Stimulated activated CD8-positive, alpha-beta memory T cell treated with anti-CD3 and anti-CD28 coated beads, Interleukin-15, amount 100 ng/mL, for 1 hour (primary cell): Measurements from ENCODE around the gene CHST10.
A peak's percentile ranks its signal among the peaks of the same experiment; 100 is the strongest.
"Not testable (repeated sequence)": the region's sequence is repeated elsewhere in the genome, so short reads cannot be mapped to it uniquely, and the experiment has no call there.

Experiments used
- DNase-seq: peaks from one replicate; pipeline ENCODE4 v3.0.0-alpha.2; 2020; ENCODE audit warnings: low read depth

CHST10 gene

DNA sequence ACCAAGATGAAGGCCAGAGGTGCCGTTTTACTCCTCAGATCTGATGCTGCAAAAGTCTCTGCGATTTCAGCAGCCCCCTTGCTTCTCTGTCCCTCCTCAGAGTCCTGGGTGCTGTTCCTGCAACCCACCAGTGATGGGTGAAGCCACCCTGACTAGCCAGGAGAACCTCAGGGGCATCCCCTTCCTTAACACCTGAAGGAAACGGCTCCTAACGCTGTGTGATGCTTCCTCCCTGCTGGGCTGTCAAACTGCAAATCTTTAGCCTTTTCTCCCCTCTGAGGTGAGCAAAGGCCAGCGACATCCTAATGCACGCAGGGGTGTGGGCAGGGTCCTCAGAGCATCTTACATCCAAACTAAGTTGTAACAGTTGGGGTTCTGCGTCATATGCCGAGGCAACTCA is 24.8 kb downstream of the CHST10 start:
- DNase-seq = no peak

DNA sequence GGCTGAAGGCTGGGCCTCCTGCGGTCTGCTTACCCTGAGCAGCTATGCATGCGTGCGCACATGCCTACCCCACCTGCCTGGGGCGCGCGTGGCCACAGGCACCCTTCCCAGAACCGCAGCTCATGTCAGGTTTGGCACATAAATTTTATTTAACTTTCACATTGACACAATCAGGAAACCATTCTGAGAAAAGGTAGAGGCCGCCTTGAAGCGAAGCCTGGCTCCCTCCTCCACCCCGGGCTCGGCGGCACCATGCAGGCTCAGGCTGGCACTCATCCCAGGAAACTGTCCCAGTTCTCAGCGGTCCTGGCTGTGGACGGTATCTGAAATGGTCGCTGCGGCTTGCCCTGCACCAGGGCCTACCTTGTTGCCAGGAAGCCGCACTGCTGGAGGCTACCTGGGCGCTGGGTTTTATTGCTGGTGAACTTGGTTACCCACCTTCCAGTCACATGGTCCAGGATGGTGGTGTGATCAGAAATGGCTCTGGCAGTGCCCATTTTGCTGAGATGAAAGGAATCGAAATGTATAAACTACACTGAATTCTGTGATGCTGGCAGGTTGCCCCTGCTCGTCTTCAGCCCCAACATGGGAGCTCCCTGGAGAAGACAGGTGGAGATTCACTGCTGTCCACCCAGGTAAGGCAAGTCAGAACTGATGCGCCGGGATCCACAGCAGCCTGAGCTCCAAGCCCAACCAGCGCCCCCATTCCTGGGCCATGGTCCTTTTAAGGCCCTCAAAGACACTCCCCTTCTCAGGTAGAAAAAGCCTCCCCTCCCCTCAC is 25.5 kb downstream of the CHST10 start:
- DNase-seq = no peak

DNA sequence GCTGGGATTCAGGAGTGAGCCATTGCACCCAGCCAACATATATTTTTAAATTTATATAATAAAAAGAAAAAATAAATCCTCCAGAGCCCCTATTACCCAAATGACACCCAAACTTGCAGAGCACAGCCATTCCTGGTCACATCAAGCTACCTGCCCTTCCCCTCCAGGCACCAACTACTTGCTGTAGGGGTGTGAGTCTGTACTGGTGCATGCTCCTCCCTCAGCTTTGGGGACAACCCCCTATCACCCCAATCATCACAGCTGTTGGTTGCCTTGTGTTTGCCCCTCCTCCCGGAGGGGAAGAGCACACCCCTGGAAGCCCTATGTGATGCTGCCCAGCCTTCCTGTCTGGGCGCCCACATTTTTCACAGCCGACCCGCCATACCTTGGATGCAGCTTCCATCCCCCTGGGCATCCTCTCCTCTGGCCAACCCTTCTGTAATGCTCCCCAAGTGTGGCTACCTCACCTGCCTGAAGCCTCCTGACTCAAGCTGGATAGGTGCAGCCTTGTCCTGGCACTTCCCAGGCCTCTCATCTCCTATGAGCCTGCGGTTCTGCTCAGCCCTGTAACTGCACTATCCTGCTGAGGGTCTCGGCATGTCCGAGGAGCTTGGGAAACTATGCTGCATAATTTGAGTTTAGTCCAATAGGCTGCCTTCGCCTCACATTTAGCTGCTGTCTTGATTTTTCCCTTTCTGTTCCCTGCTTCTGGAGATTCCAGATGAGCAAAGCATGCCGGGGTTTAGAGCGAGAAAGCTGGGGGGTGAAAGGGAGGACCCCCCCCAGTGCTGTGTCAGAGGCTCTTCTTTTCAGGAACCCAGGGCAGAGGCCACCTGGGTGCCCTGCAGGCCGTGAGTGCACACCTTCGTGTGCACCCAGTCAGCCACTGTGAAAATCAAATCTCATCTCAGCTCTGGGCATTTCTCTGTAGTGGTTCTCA is 27.2 kb downstream of the CHST10 start:
- DNase-seq = no peak

DNA sequence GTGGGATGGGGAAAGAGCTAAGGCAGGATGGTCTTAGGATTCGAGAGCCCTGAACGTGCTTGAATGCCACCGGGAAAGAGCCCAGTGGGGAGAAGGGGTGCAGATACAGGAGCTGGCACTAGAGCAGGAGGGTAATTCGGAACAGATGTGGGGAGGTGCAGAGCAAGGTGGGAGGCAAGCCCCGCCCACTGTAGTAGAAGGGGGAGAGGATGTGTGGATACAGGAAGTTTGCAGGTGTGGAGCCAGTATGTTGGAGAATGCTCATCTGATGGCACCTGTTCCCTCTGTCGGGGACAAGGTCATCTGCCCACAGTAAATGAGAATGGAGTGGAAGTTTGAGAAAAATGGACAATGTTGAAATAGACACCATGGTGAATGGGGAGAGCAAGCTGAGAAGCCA is 28.8 kb downstream of the CHST10 start:
- DNase-seq = no peak

DNA sequence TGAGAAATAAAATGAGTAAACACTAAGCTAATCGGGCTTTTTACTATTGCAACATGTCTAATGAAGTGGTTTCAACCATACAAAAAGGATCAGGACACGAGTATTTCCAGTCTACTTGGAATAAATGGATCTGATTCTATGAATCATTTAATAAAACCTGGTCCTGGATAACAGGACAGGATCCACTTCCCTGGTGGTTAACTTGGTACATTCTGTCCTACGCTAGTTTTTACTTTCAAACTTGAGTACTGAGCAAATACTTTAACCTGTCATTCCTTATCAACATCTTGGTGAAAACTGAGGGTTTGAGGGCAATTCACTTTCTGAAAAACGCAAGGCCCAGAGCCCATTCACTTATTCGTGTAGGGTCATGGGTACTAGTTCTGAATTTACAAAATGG is 33.5 kb downstream of the CHST10 start:
- no peak for DNase-seq

DNA sequence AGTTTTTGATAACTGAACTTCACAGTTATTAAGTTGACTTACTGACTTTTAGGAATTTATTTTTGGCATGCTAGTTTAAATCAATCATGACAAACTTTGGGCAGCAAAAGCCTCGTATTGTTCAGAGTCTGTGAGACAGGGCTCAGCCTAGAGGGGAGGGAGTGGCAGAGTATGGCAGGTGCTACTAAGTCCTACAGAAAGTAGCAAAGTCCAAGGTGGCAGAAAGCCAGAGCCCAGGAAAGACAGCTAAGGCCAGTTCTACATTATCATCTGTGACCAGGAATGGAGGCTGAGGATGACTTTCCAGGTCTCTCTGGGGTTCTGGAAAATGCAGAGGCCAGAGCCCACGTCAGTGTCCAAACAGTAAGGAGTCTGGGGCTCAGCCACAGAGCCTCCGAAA is 34.2 kb downstream of the CHST10 start:
- DNase-seq = no peak

DNA sequence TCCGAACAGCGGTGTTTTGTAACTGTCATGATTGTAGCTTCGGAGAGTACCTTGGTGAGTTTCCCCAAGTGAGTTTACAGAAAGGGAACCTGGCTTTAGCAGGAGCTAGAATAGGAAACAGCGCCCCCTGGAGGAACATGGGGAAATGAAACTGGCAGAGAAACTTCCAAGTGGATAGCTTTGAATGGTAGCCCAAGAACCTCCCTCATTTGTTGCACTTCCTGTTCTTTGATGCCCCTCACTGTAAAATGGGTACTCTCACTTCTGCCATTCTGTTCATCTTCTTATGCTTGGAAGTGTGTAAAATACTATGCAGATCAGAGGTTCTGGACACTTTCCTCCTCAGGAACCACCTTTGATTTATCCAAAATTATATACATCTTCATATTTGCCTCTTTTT is 36.2 kb downstream of the CHST10 start:
- peak; percentile 66 for DNase-seq

DNA sequence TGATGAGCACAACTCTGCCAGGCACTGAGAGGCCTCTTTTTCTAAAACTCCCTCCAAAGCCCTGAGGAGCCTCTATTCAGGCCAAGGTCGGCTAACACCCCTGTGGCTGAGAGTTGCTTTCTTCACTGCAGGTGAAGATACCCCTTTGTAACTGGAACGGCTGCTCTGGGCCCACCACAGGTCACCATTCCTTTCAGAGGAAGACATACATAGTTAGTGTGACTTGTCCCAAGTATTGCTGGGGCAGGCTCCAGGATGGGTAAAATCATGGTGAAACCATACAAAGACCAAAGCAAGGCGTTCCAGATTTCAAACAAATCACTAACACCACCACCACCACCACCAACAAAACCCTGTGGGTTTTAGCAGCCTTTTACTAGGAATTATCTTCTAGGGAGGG is 36.8 kb downstream of the CHST10 start:
- DNase-seq = no peak

DNA sequence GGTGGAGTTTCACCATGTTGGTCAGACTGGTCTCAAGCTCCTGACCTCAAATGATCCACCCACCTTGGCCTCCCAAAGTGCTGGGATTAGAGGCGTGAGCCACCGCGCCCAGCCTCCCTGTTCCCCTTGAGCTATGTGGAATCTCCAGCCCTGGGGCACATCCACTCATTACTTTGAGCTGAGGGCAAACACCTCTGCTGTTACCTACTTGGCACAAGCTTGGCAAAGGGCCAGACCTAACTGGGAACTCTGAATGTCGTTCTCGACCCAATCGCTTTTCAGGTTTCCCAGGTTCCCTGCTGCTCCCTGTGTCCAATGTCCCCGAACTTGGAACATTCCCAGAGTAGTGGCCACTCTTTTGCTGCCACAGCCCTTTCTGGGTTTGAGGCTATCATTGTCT is 40.6 kb downstream of the CHST10 start:
- no peak for DNase-seq

DNA sequence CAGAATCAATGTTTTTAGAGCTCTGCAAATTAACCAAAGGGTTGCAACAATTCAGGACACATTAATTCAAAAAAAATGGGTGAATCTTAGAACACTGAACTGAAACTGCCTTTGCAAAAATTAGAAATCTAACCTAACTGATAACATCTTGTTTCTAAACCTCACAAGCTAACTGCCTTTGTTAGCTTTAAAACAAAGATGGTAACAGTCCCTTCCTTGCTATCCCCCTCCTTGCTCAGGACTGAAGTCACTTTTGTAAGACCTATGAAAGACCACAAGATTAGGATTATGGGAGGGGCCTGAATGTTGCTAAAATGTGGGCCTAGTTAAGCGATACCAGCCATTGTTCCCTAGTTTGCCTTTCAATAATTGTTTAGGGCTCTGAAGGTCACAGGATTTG is 50.3 kb downstream of the CHST10 start:
- no peak for DNase-seq

DNA sequence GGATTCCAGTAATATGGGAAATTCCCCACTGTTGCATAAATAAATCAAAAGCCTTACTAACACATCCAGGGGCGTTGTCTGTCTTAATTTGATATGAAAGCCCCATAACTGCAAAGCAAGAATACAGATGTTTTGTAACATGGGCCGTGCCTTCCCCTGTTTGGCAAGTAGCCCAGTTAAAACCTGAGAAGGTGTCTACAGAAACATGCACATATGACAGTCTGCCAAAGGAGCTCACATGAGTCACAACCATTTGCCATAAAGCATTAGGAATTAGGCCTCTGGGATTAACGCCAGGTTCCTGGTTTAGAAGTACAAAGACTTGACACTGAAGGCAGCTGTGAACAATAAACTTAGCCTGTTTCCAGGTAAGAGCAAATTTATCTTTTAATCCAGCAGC is 52.0 kb downstream of the CHST10 start:
- no peak for DNase-seq

DNA sequence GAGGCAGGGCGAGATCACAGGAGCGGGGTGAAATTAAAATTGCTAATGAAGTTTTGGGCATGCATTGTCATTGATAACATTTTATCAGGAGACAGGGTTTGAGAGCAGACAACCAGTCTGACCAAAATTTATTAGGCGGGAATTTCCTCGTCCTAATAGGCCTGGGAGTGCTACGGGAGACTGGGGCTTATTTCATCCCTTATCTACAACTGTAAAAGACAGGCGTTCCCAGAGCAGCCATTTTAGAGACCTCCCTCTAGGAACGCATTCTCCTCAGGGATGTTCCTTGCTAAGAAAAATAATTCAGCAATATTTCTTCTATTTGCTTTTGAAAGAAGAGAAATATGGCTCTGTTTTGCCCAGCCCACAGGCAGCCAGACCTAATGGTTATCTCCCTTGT is 55.2 kb downstream of the CHST10 start:
- not testable (repeated sequence) for DNase-seq

DNA sequence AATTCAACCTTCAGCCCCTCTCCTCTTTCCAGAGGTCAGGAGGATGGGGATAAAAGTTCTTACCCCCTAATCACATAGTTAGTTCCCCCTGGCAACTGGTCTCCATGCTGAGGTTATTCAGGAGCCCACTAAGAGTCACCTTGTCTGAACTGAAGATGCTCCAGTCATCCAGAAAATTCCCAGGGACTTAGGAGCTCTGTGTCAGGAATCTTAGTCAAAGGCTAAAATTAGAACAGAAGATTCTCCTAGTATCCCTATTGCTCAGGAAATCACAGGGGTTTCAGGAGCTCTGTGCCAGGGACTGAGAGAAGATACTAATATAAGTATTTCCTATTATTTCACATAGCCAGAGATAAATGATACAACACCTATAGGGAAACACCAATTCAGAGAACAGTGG is 57.9 kb downstream of the CHST10 start:
- no peak for DNase-seq

DNA sequence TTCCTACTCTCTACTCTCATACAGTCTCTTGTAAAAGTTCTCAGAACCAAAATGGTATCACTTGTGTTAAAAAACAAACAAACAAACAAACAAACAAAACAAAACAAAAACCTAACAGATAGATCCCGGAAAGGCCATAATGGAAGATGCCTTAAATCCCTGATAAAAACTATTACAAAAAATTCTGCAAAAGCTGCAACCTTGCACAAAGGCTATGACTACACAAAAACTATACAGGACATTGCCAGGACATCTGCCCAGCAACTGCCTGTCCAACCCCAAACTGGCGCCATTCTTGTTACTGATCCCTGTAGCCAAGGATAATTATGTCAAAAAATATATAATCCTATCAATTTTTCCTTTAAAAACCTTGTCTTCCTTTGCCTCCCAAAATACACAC is 58.9 kb downstream of the CHST10 start:
- DNase-seq = no peak

DNA sequence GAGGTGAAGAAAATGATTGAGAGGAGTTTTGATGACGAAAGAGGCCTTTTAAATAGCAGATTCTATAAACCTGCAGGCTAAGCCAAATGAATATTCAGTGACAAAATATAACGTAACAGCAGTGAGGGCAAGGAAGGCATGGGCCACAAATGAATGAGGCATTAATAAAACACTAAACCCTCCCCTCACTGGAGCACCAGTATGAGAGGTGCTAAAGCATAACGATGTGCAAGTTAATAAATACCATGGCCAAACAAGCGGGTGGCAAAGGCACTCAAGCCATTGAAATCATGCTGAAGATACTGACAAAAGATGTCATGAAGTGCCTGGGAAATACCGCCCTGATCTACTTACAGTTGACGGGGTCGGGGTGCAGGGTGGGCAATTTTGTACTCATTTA is 64.9 kb downstream of the CHST10 start:
- DNase-seq = no peak

DNA sequence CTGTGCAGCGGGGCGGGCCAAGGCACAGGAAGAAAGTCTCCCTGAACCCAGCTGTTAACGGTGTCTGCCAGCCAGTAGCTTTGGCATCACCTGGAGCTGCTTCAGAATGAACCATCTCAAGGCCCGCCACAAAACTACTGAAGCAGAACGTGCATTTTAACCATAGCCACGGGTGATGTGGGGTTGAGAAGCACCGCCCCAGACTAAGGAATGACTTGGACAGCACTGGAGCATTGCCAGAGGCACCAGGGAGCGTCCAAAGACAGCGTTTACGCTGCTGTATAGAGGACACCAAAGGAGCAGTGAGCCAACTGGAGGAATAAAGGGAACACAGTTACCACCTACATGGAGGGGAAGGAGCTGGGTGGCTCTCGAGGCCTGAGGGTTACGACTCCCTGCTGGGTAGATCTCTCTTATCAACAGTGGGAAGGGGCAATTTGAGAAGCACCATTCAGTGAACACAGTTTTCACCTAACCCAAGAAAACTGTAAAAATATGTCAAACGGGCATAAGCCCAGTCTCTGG is 66.7 kb downstream of the CHST10 start:
- DNase-seq = no peak

DNA sequence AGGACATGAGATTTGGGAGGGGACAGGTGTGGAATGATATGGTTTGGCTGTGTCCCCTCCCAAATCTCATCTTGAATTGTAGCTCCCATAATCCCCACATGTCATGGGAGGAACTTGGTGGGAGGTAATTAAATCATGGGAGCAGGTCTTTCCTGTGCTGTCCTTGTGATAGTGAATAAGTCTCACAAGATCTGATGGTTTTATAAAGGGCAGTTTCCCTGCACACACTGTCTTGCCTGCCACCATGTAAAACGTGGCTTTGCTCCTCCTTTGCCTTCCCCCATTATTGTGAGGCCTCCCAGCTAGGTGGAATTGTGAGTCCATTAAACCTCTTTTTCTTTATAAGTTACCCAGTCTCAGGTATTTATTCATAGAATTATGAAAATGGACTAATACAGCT is 72.3 kb downstream of the CHST10 start:
- DNase-seq = not testable (repeated sequence)

DNA sequence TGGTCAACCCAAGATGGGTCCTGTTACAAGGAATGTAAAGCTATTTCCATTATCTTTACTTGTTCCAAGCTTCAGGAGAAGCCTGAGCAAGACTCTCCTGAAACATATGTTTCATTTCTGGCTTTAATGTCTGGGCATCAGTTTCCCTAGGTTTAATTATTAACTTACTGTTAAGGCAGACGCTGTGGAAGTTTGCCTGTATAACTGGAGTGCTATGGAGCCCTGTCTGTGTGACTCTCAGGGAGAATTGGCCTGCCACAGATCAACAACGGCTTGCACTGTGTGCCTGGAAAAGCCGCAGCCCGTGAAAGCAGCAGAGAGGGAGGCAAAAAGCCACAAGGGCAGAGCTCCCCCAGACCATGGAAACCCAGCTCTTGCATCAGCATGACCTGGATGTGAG is 73.0 kb downstream of the CHST10 start:
- no peak for DNase-seq

DNA sequence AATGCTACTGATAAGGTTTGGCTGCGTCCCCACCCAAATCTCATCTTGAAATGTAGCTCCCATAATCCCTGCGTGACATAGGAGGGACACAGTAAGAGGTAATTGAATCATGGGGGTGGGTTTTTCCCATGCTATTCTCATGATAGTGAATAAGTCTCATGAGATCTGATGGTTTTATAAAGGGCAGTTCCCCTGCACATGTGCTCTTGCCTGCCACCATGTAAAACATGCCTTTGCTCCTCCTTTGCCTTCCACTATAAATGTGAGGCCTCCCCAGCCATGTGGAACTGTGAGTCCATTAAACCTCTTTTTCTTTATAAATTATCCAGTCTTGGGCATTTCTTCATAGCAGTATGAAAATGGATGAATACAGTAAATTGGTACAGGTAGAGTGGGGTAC is 75.0 kb downstream of the CHST10 start:
- not testable (repeated sequence) for DNase-seq
